ENCODE results near the gene BGLAP. TPM values are rescaled to one million over a fixed set of nuclear protein-coding genes. Genes with fewer than 3 reads are reported as not detected.

The BGLAP gene
- total RNA-seq, 1 experiment from 2014 or later: 1.4 TPM

- Histone ChIP-seq H3K27ac (ENCODE audit: low read depth, low read length) (no peak overlapping the region), H3K9ac (ENCODE audit: low read length) (no peak overlapping the region), H3K79me2 (ENCODE audit: insufficient read depth, low read length) (no peaks in the 10 kb centered on the region), H2AFZ (ENCODE audit: low read depth, low read length, poor library complexity, severe bottlenecking) (no peak overlapping the region), H3K36me3 (ENCODE audit: control insufficient read depth in 1 of 2, insufficient read depth in 2 of 2, low read length in 2 of 2) (peaks cover 47 to 57% of the 10 kb centered on the region in 2 experiments), H3K9me2 (ENCODE audit: insufficient read depth) (no peaks in the 10 kb centered on the region), H3K27me3 (ENCODE audit: insufficient read depth, low read length) (no peaks in the 10 kb centered on the region), H4K20me1 (ENCODE audit: insufficient read depth) (peaks cover 3% of the 10 kb centered on the region; the same call in 1 of the 2 replicates), H3K9me3 (ENCODE audit: control insufficient read depth in 1 of 2, insufficient read depth in 1 of 2, low read depth in 1 of 2, low read length in 2 of 2) (no peaks in the 10 kb centered on the region), H3K4me1 (ENCODE audit: control insufficient read depth in 1 of 2, insufficient read depth in 2 of 2, low read length in 2 of 2) (peaks cover 8 to 18% of the 10 kb centered on the region in 2 experiments), H3K4me3 (replicated peaks in 1 of 2; ENCODE audit: low read depth in 1 of 2, low read length in 2 of 2) (no peak overlapping the region), H3K4me2 (ENCODE audit: low read length) (no peak overlapping the region)
- ATAC-seq (no peak), DNase-seq (ENCODE audit: low read depth, low spot score) (no peak)
- ChIA-PET RAD21 (ENCODE audit: low non-redundant PET in 1 of 2, low total read pairs in 2 of 2, uncharacterized antibody in 2 of 2, unreplicated experiment in 2 of 2) (no interaction called here), POLR2A (no interaction called here), CTCF (interaction anchor here (1.0 kb wide), 1 partner anchor 8 kb away, joined by 3 read pairs; no protein-coding TSS in a partner anchor)
- intact Hi-C loops (cut with micrococcal nuclease): no loop called here
- no TSS peak for BruUV-seq (replicated peaks)
- TF ChIP-seq EGR1 (IDR thresholded peaks at IDR 0.05; ENCODE audit: low read depth) (no peak), CEBPB (IDR thresholded peaks at IDR 0.05; ENCODE audit: low read depth) (no peak), SP1 (IDR thresholded peaks at IDR 0.05; ENCODE audit: low read depth) (no peak), POLR2AphosphoS5 (IDR thresholded peaks at IDR 0.05; ENCODE audit: low read depth, low read length) (no peak), ELF1 (IDR thresholded peaks at IDR 0.05; ENCODE audit: borderline replicate concordance, low read depth) (no peak), RAD21 (IDR thresholded peaks at IDR 0.05; ENCODE audit: low read depth) (no peak)
These were observed 9.5 kb downstream of the BGLAP start for GRCh38 chr1:156251527-156251926.

- intact Hi-C loops (cut with micrococcal nuclease): no loop called here
- H3K4me2 ChIP-seq (ENCODE audit: low read length): no peak overlapping the region
- POLR2A ChIA-PET: no interaction called here
- H3K27me3 ChIP-seq (ENCODE audit: insufficient read depth, low read length): no peaks in the 10 kb centered on the region
- no peak overlapping the region for H3K9ac ChIP-seq (ENCODE audit: low read length)
- ATAC-seq: no peak
- DNase-seq (ENCODE audit: low read depth, low spot score): no peak
- BruUV-seq (replicated peaks): no TSS peak
- no peaks in the 10 kb centered on the region for H3K9me3 ChIP-seq (ENCODE audit: control insufficient read depth in 1 of 2, insufficient read depth in 1 of 2, low read depth in 1 of 2, low read length in 2 of 2)
- H2AFZ ChIP-seq (ENCODE audit: low read depth, low read length, poor library complexity, severe bottlenecking): no peak overlapping the region
- H3K4me1 ChIP-seq (ENCODE audit: control insufficient read depth in 1 of 2, insufficient read depth in 2 of 2, low read length in 2 of 2): no peaks in the 10 kb centered on the region
- no peaks in the 10 kb centered on the region for H3K9me2 ChIP-seq (ENCODE audit: insufficient read depth)
- no peak overlapping the region for H3K4me3 ChIP-seq (replicated peaks in 1 of 2; ENCODE audit: low read depth in 1 of 2, low read length in 2 of 2)
- no peaks in the 10 kb centered on the region for H3K79me2 ChIP-seq (ENCODE audit: insufficient read depth, low read length)
- TF ChIP-seq ELF1 (IDR thresholded peaks at IDR 0.05; ENCODE audit: borderline replicate concordance, low read depth) (no peak), EZH2 (IDR thresholded peaks at IDR 0.05) (no peak), REST (IDR thresholded peaks at IDR 0.05; ENCODE audit: low read depth) (no peak), JUND (IDR thresholded peaks at IDR 0.05) (no peak), TCF7L2 (IDR thresholded peaks at IDR 0.05; ENCODE audit: borderline replicate concordance, extremely low read depth, insufficient read depth, insufficient read length) (no peak), SIN3A (IDR thresholded peaks at IDR 0.05; ENCODE audit: low read depth) (no peak), POLR2AphosphoS5 (IDR thresholded peaks at IDR 0.05; ENCODE audit: low read depth, low read length) (no peak), POLR2A (IDR thresholded peaks at IDR 0.05; ENCODE audit: borderline replicate concordance, extremely low read depth, insufficient read depth, insufficient read length) (no peak), ATF3 (IDR thresholded peaks at IDR 0.05) (no peak), MAX (IDR thresholded peaks at IDR 0.05) (no peak), SP1 (IDR thresholded peaks at IDR 0.05; ENCODE audit: low read depth) (no peak), ZNF274 (IDR thresholded peaks at IDR 0.05; ENCODE audit: low read depth, low read length) (no peak), YY1 (IDR thresholded peaks at IDR 0.05; ENCODE audit: extremely low read depth, insufficient replicate concordance, low read depth, low read length) (no peak), CBX3 (IDR thresholded peaks at IDR 0.05; ENCODE audit: low read depth) (no peak), SRF (IDR thresholded peaks at IDR 0.05; ENCODE audit: low read depth) (no peak), EZH2phosphoT487 (IDR thresholded peaks at IDR 0.05; ENCODE audit: borderline replicate concordance) (no peak)
- CTCF ChIA-PET: no interaction called here
- H3K36me3 ChIP-seq (ENCODE audit: control insufficient read depth in 1 of 2, insufficient read depth in 2 of 2, low read length in 2 of 2): peaks cover 62 to 68% of the 10 kb centered on the region in 2 experiments
- RAD21 ChIA-PET (ENCODE audit: low non-redundant PET in 1 of 2, low total read pairs in 2 of 2, uncharacterized antibody in 2 of 2, unreplicated experiment in 2 of 2): no interaction called here
- H3K27ac ChIP-seq (ENCODE audit: low read depth, low read length): no peak overlapping the region
- H4K20me1 ChIP-seq (ENCODE audit: insufficient read depth): peaks cover 3% of the 10 kb centered on the region; the same call in 1 of the 2 replicates
These were observed 11.7 kb downstream of the BGLAP start for GRCh38 chr1:156253634-156254033.
